GM18520 (cell line): Measurements from ENCODE around the gene MRGPRD.
"Not testable (repeated sequence)": the region's sequence is repeated elsewhere in the genome, so short reads cannot be mapped to it uniquely, and the experiment has no call there.

ENCODE experiments used
- ATAC-seq: cut with Tn5 transposase; IDR thresholded peaks from one replicate; pipeline ENCODE4 v1.9.1; 2021; ENCODE audit not compliant: unreplicated experiment

MRGPRD gene

GRCh38 chr11:68994161-68994893 lies 13.5 kb upstream of the MRGPRD start:
- ATAC-seq = no peak

DNA sequence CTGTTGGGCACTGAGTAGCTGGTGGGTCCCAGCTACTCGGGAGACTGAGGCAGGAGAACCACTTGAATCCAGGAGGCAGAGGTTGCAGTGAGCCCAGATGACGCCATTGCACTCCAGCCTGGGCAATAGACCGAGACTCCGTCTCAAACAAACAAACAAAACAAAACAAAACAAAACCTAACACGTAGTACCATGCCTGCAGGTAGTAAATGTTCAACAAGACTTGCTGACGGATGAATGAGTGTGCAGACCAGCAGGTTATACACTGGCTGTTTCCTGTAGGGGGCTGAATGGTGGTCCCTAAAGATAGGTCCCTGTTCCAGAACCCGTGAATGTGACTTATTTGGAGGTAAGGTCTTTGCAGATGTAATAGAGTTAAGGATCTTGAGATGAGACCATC lies 12.8 kb upstream of the MRGPRD start:
- ATAC-seq = no peak

GRCh38 chr11:68992743-68993255 lies 12.0 kb upstream of the MRGPRD start:
- ATAC-seq = no peak

- no peak for ATAC-seq
Measured at GRCh38 chr11:68990995-68991780, 10.4 kb upstream of the MRGPRD start.

GRCh38 chr11:68989936-68990606 lies 9.3 kb upstream of the MRGPRD start:
- no peak for ATAC-seq

GRCh38 chr11:68988491-68988890 lies 7.7 kb upstream of the MRGPRD start:
- no peak for ATAC-seq

- no peak for ATAC-seq
Measured at GRCh38 chr11:68987211-68987610, 6.4 kb upstream of the MRGPRD start.

GRCh38 chr11:68983801-68984200 lies 3.0 kb upstream of the MRGPRD start:
- no peak for ATAC-seq

DNA sequence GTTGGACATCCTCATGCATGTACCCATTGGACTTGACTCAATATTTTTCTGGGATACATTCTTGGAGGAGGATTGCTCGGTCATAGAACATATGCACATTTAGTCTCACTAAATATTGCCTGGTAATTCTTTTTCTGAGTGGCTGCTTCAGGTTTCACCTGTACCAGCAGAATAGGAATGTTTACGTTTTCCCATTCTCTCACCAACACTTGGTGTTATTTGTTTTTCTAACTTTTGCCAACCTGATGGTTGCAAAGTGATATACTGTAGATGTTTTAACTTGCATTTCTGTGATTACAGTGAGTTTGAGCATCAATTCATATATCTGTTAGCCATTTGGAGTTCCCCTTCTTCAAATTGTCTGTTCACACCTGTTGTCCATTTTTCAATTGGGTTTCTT lies 1.3 kb upstream of the MRGPRD start:
- no peak for ATAC-seq

DNA sequence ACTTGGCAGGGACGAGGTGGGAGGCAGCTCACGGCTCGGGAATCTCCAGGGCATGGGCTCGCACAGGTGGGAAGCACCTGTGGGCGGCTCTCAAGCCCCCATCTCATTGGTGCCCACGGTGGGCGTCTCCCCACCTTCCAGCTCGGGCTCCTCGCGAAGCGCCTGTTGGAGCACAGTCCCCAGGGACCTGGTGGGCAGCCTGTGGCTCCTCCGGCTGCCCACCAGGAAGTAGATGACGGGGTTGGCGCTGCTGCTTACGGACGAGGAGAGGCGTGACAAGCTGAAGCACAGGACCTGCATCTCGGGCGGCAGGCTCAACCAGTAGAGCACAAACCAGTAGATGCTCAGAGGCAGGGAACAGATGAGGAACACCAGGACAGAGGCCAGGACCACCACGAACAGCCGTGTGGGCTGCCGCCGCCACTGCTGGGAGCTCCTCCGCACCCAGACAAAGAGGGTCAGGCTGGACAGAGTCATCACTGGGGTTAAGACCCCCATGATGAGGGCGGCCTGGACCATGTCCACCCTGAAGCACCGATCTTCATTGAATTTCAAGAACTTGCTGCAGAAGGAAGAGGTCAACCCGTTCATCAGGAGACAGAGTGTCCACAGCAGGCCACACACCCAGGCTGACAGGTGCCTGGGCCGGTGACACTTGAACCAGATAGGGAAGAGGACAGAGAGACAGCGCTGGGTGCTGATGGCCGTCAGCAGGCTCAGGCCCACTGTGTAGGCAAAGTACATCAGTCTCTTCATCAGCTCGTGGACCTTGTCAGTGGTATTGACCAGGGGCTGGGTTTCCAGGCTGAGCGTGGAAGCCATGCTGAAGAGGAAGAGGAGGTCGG lies 633 bp downstream of the MRGPRD start:
- no peak for ATAC-seq

GRCh38 chr11:68978931-68979594 lies 1.7 kb downstream of the MRGPRD start:
- ATAC-seq = no peak

DNA sequence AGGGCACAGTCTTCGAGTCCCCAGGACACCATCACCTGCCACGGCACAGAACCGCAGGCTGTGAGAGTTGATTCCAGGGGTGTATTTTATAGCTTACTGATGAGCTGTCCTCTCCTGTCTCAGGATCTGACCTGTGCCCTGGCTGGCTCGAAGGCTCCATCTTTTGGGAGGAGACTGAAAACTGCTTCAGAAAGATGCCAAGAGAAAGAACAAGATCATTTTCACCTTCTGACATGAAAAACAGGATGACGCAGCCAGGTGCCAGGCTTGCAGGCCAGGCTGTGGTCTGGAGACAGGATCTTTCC lies 2.2 kb downstream of the MRGPRD start:
- no peak for ATAC-seq

DNA sequence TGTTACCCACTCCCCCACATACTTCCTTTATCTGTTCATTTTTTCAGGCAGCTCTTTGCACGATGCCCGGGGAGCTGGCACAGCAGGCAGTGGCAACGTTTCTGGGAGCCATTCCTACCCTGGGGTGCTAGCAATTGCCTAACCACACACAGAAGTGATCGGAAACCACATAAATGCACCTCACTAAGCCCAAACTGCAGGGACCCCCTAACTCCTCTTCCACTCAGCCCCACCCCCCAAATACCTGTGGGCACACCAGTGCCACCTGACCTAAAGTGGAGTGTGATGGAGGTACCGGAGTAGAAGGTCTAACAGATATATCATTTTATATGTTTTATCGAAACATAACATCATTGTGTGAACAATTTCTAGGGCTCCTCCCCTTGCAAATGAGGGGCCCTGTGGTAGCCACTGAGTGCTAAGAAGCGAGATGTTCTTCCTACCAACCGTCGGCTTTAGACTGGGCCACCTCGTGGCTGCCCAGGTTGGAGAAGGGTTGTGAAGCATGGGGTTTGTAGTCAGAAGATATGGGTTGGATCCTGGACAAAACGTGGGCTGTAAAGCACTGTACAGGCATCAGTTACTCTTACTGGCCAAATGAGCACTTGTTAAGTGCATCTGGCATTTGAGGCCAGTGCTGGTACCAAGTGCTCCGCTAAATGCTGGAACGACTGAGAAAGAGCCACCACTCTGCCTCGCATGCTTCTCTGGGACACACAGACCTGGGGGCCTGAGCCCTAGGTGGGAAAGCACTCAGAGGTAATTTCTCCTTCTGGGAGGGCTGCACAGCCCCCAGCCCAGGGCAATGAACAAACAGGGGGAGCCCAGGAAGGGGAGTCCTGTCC lies 2.8 kb downstream of the MRGPRD start:
- ATAC-seq = no peak

GRCh38 chr11:68976563-68976962 lies 4.2 kb downstream of the MRGPRD start:
- no peak for ATAC-seq

- ATAC-seq = no peak
Measured at GRCh38 chr11:68976095-68976494, 4.7 kb downstream of the MRGPRD start.

GRCh38 chr11:68974421-68975194 lies 6.2 kb downstream of the MRGPRD start:
- ATAC-seq = no peak

DNA sequence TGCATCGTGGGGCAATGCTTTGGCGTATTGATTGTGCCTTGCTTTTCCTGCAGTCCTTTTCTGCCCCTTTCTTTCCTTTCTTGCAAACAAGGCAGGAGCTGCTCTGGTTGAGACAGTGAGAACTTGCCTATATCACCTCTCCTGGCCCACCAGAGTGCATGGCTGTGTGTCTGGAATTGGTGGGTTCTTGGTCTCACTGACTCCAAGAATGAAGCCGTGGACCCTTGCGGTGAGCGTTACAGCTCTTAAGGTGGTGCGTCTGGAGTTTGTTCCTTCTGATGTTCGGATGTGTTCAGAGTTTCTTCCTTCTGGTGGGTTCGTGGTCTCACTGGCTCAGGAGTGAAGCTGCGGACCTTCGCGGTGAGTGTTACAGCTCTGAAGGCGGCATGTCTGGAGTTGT lies 7.1 kb downstream of the MRGPRD start:
- ATAC-seq = not testable (repeated sequence)

- no peak for ATAC-seq
Measured at GRCh38 chr11:68973219-68973618, 7.6 kb downstream of the MRGPRD start.
